ENCODE results near the gene COA3.

DNA sequence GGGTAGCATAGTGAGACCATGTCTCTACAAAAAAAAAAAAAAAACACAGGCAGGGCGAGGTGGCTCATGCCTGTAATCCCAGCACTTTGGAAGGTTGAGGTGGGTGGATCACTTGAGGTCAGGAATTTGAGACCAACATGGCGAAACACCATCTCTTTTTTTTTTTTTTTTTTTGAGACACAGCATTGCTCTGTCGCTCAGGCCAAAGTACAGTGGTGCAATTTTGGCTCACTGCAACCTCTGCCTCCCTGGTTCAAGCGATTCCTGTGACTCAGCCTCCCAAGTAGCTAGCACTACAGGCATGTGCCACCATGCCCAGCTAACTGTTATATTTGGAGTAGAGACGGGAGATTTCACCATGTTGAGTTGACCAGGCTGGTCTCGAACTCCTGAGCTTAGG lies 32.4 kb downstream of the COA3 start:
- TF ChIP-seq TAF1 (IDR thresholded peaks at IDR 0.05; ENCODE audit: low read depth, low read length) (no peak), POLR2AphosphoS5 (IDR thresholded peaks at IDR 0.05; ENCODE audit: low read depth, low read length) (no peak), POLR2A (IDR thresholded peaks at IDR 0.05; ENCODE audit: low read depth, low read length) (no peak), SPI1 (IDR thresholded peaks at IDR 0.05; ENCODE audit: low read depth, low read length) (no peak)

Data from GM12891 (cell line).